ENCODE data around the gene ADGB.

DNA sequence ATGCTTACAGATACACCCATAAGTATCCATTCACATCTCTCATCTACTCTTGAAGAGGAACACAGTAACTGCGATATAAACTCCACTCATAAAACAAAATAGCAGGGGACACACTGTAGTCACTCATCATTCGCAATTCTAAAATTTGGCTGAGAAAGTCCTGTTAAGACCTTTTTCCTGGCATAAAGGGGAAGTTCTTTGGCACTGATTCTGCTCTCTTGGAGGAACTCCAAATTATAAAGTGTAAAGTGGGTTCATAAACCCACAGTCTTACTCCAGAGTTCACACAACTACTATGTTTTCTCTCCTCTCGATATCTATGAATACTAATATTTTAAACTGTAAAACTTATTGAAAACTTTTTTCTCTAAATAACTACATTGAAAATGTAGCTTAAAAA is 80.6 kb downstream of the ADGB start:
- TF ChIP-seq POLR2A (IDR thresholded peaks at IDR 0.05): no peak
- TF ChIP-seq, protein P1, sequence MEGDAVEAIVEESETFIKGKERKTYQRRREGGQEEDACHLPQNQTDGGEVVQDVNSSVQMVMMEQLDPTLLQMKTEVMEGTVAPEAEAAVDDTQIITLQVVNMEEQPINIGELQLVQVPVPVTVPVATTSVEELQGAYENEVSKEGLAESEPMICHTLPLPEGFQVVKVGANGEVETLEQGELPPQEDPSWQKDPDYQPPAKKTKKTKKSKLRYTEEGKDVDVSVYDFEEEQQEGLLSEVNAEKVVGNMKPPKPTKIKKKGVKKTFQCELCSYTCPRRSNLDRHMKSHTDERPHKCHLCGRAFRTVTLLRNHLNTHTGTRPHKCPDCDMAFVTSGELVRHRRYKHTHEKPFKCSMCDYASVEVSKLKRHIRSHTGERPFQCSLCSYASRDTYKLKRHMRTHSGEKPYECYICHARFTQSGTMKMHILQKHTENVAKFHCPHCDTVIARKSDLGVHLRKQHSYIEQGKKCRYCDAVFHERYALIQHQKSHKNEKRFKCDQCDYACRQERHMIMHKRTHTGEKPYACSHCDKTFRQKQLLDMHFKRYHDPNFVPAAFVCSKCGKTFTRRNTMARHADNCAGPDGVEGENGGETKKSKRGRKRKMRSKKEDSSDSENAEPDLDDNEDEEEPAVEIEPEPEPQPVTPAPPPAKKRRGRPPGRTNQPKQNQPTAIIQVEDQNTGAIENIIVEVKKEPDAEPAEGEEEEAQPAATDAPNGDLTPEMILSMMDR (IDR thresholded peaks at IDR 0.05): no peak
